NCI-H2107 (cell line): ENCODE results near the gene PPP1R9B.

ENCODE experiments used
- DNase-seq: peaks from one replicate; lab custom pipeline; 2025; lab: John Stamatoyannopoulos, UW

Gene PPP1R9B

GRCh38 chr17:50187394-50187725 lies 36.9 kb upstream of the PPP1R9B start:
- no peak for DNase-seq

- no peak for DNase-seq
Observed at GRCh38 chr17:50186661-50187393, 36.4 kb upstream of the PPP1R9B start.

DNA sequence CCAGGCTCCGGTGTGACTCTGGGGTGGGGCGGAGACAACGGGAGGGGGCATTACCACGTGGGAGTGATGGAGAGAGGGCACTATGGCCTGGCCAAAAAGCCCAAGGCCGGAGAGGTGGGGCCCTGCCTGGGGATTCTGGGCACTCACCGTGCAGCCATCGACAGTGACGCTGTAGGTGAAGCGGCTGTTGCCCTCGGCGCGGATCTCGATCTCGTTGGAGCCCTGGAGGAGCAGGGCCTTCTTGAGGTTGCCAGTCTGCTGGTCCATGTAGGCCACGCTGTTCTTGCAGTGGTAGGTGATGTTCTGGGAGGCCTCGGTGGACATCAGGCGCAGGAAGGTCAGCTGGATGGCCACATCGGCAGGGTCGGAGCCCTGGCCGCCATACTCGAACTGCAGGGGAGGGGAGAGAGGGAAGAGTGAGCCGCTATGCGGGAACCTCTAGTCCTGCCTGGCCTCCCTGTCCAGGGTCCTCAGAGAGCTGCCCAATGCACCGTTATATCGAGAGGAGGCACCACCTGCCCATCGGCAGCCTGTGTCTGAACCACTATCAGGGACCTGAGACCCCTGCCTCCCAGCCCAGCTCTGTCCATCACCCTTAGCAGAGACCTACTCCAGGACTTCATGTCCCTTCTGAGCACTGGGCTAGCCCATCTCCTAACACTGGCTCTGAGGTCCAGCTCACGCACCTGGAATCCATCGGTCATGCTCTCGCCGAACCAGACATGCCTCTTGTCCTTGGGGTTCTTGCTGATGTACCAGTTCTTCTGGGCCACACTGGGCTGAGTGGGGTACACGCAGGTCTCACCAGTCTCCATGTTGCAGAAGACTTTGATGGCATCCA lies 35.4 kb upstream of the PPP1R9B start:
- no peak for DNase-seq

DNA sequence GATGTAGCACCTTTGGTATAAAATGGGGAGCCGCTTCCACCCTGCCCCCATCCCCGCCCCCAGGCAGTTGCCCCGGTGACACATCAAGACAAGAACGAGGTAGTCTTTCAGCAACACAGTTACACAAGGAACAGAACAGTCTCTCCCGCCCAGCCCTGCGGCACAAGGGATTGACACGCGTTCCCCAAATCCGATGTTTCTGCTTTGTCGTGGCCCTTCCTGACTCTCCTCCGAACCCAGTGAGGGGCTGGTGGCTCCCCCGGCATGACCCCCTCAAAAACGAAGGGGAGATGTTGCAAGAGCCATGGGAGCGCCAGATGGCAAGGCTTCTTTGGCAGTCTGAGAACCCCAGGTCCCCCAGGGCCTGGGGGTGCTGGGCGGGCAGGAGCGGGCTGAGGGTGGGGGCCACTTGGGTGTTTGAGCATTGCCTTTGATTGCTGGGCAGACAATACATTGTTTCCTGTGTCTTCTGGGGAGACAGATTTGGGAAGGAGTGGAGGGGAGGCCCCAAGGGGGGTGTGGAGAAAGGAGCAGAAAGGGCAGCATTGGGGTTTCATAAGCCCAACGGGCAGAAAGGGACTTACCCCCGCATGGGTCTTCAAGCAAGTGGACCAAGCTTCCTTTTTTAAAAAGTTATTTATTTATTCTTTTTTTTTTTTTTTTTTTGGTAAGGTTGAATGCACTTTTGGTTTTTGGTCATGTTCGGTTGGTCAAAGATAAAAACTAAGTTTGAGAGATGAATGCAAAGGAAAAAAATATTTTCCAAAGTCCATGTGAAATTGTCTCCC lies 34.3 kb upstream of the PPP1R9B start:
- DNase-seq: no peak

GRCh38 chr17:50184064-50184463 lies 33.6 kb upstream of the PPP1R9B start:
- no peak for DNase-seq

DNA sequence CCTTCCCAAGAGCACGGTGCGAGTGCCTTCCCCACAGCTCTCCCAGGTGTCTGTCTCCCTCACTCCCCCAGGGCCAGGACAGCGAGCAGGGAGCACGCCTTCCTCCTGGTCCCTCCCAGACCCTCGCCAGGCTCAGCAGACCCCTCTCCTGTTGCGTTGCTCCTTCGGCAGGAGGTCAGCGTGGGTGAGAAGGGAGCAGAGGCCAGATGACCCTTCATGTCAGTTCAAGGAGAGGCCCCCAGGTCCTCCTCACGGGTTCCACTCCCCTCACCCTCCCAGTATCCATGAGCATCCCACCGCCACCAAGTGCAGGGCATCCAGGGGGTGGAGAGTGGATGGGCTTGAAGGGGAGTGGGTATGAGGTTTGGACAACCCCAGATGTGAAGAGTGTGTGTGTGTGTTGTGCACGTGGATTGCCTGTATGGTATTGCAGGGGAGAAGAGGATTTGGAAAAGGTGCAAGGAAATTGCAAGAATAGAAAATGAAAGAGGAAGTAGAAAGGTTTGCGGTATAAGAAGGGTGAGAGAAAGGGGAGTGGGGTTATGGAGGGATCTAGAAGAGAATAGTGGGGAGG lies 33.0 kb upstream of the PPP1R9B start:
- DNase-seq: no peak

GRCh38 chr17:50182783-50183420 lies 32.4 kb upstream of the PPP1R9B start:
- no peak for DNase-seq

DNA sequence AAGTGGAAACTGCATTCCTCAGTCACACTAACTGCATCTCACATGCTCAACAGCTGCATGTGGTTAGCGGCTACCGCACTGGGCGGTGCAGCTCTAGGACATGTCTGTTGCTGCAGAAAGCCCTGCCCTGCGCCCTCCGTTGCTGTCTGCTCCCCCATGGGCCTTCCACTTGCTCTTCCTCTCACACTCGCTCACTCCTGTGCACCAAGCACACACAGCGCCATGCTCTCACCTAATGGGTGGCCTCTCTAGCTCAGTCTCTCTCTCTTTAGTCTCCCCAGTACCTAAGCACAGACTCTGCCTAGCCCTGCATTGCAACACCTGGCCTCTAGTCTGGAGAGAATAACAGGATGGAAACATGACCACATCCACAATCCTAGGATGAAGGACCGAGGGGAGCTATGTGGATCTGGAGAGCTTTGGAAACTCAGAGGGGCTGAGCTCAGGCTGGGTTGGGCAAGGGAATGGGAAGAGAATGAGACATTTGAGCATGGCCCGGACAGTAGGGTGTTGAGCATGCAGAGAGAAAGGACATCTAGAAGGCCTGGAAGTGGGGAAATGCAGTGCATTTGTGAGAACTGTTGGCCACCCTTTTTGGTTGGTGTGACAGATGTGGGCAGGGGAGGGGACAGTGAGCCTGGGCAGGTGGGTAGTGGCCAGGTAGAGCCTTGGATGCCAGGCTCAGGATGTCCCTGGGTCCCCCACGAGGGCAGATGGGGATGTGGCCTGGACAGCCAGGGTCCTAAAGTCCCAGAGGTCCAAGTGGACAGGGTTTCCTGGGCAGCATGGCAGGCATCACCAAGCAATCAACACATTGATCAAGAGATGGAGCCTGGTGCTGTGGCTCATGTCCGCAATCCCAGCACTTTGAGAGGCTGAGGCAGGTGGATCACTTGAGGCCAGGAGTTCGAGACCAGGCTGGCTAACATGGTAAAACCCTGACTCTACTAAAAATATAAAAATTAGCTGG lies 31.4 kb upstream of the PPP1R9B start:
- no peak for DNase-seq

GRCh38 chr17:50181144-50181543 lies 30.7 kb upstream of the PPP1R9B start:
- no peak for DNase-seq

DNA sequence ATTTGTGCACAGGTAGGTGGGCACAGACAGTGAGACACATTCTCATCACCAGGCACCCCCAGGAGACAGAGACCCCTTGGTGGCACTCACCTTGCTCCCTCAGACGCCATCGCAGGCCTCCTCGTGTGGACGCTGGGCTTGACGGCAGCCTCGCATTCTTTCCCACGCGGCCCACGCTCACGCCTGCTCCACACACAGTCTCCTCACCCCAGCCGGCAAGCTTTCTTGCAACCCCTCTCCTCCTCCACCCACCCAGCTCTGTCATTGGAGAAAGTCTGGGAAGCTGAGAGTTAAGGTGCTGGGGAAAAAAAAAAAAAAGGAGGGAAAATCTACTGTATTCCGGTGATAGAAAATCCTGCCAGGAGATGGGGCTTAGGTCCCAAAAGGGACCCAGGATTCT lies 30.1 kb upstream of the PPP1R9B start:
- no peak for DNase-seq

DNA sequence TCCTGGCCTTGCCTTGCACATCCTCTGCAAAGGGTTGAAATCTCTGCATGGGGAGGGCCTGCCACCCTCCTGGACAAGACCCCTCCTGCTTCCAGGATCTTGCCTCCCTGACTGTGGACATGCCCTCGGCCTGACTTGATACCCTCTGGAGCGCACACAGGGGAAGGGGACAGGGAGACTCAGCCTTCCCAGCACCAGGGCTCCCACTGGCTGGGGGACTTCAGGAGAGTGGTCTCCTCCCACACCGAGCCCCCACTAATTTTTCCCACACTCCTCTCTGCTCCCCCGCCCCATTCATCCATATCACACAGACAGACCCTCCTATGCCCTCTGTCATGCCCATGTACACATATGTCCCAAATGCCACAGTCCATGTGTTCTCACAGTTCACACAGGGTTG lies 29.6 kb upstream of the PPP1R9B start:
- DNase-seq: no peak

DNA sequence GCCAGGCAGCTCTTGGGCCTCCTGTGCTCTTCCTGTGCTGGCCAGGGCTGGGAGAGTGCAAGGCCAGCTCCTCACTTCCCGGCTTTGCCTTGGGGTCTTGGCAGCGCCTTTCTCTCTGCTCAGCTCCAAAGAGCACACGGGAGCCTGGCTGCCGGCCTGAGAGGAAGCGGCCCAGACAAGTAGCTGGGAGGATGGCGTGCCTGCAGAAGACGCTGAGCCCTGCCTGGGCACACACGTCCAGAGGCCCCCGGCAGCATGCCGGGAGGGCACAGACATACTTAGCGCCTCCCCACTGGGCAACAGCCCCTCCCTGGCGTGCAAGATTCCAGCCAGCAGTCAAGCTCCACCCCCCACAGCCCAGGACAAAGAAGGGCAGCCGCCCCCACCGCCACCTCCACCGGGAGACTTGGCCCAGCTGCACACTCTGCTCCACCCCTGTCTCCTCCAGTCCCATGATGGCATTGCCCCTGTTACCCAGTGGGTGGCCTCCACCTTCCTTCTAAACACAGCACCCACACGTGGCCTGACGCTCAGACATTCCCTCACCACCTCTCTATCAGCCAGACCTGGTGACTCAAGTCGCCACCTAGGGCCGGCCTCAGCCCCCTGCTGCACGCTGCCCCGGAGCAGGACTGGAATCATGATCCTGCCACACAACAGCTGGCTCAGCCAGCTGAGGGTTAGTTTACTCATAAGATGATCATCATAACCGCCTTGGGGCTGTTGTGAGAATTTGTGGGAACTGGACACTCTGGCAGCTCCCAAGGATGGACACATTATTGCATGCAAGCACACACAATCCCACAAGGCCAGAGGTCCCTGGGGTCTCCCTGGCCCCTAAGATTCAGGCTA lies 27.7 kb upstream of the PPP1R9B start:
- peak; percentile 20 for DNase-seq

DNA sequence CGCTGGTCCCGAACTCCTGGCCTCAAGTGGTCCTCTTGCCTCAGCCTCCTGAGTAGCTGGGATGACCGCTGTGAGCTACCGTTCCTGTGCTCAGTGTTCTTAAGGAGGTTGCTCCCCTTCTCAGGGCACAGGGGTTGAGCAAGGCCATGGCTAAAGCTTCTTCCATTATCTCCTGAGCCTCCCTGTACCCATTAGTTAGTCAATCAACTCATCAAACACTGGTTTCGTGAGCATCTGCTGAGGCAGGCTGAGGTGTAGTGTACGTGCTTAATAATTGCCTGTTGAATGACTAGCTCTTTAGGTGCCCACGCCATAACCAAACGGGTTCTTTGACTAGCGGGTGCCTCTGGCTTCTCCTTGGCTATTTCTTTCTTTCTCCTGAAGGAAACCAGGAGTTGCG lies 27.0 kb upstream of the PPP1R9B start:
- no peak for DNase-seq

DNA sequence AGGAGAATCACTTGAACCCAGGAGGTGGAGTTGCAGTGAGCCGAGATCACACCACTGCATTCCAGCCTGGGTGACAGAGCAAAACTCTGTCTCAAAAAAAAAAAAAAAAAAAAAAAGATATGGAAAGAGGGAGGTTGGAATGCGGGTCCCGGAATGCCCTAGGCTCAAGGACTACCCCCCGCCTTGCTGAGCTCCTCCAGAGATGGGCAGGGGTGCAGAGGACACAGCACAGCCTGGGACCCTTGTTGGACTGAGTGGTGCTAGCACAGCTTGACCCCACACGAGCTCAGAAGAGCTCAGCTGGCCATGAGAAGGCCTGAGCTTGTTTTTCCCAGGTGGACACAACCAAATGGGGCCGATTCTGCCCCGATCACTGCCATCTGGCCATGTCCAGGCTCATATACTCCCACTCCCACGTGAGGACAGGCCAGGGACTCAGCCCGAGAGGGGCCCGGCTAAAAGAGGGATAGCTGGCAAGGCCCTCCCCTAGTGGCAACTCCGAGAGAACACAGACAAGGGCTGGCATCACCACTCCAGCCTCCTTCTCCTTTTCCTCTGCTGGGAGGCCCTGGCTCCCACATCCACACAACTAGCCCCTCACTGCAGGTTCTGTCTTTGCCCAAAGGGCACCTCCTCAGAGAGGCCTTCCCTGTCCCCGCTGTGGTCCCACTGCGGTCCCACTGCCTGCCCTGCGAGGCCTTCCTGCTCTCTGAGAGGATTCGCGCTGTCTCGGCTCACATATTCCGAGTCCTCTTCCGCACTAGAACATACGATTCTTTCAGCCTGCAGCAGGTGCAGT lies 26.3 kb upstream of the PPP1R9B start:
- DNase-seq: no peak

GRCh38 chr17:50175035-50175807 lies 24.7 kb upstream of the PPP1R9B start:
- DNase-seq: no peak

DNA sequence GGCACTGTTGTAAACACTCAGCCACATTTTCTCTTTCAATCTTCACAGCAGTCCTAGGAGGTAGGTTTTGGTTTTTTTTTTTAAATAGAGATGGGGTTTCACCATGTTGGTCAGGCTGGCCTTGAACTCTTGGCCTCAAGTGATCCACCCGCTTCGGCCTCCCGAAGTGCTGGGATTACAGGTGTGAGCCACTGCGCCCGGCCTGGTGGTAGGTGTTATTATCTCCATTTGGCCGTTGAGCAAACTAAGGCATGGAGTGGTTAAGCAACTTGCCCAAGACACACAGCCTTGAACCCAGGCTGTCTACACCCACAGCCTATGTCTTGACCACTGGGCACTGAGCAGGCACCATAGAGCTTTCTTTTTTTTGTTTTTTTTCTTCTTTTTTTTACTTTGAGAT lies 24.0 kb upstream of the PPP1R9B start:
- DNase-seq: no peak

DNA sequence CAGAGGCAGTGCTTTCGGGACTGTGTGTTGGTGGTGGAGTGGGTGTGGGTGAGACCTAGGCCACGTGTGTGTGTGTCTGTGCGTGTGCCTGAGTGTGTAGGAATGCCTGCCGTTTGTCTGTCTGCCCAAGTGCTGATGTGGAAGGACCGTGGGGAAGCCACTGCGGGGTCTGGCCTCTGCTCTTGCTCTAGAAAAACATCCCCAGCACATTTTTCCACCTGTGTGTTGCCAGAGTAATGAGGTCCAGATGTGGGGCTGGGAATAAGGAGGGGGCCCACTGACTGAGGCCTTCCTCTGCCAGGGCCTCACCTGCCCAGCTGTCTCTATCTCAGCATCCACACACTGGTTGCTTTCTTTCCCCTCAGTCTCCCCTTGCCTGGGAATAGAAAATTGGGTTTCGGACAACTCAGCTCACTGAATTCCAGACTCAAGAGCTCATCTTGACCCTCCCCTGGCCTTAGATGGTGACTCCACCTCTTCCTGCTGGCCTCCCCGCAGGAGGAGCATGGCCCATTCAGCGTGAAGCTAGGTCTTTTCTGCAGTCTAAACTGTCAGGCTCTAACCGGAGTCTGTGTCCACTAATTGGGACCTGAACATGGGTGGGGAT lies 23.0 kb upstream of the PPP1R9B start:
- no peak for DNase-seq

GRCh38 chr17:50172936-50173334 lies 22.5 kb upstream of the PPP1R9B start:
- no peak for DNase-seq
